ENCODE measurements around the gene NFIX.

The NFIX gene

DNA sequence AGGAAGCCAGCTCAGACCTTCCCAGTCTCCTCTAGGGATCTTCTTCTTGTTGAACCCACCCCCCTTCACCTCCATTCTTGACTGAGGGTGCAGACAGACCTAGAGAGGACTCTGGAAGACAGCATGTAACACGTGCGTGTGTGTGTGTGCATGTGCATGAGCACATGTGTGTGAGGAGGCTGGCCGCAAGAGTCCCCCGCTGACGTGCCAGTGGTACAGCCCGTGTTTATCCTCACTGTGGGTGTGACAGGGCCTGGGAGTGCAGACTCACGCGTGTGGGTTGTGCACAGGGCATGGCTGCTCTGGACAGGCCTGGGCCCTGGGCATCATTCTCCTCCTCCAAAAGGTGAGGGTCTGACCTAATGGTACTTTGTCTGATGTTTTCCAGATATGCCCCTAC lies 81.0 kb downstream of the NFIX start:
- TF ChIP-seq, protein P1, sequence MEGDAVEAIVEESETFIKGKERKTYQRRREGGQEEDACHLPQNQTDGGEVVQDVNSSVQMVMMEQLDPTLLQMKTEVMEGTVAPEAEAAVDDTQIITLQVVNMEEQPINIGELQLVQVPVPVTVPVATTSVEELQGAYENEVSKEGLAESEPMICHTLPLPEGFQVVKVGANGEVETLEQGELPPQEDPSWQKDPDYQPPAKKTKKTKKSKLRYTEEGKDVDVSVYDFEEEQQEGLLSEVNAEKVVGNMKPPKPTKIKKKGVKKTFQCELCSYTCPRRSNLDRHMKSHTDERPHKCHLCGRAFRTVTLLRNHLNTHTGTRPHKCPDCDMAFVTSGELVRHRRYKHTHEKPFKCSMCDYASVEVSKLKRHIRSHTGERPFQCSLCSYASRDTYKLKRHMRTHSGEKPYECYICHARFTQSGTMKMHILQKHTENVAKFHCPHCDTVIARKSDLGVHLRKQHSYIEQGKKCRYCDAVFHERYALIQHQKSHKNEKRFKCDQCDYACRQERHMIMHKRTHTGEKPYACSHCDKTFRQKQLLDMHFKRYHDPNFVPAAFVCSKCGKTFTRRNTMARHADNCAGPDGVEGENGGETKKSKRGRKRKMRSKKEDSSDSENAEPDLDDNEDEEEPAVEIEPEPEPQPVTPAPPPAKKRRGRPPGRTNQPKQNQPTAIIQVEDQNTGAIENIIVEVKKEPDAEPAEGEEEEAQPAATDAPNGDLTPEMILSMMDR (conservative IDR thresholded peaks at IDR 0.05; ENCODE audit: low read depth, low read length), result no peak
- Histone ChIP-seq H3K4me1 (ENCODE audit: low read depth, poor library complexity, severe bottlenecking) (peaks cover 13% of the 10 kb centered on the region), H3K27me3 (ENCODE audit: insufficient read depth, low read depth) (peaks cover 58% of the 10 kb centered on the region), H3K27ac (no peak overlapping the region), H3K79me2 (ENCODE audit: insufficient read depth, low read depth) (no peaks in the 10 kb centered on the region), H2AFZ (ENCODE audit: low read depth) (no peak overlapping the region), H3K36me3 (ENCODE audit: insufficient read depth) (no peaks in the 10 kb centered on the region), H3K4me2 (no peak overlapping the region), H3K9ac (no peak overlapping the region), H3K4me3 (IDR thresholded peaks at IDR 0.05; ENCODE audit: insufficient read depth, low read depth, low read length) (no peak overlapping the region), H4K20me1 (ENCODE audit: insufficient read depth) (no peaks in the 10 kb centered on the region)

DNA sequence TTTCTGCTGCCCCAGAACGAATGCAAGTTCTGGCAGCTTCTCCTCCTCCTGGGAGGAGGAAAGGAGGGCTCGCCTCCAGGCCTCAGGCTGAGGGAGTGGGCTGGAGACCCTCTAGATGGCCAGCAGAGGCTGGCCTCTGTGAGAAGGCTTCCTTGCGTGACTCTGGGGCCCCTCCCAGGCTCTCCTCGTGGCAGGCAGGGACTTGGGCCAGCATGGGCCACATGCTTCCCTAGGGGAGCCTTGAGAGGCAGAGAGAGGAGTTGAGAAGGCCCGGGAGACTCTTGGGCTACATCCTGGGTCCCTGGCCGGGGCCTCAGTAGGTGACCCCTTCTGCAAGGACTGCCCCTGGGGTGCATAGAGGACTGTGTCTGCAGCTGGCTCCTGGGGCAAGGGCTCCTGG lies 81.5 kb downstream of the NFIX start:
- Histone ChIP-seq H3K4me3 (IDR thresholded peaks at IDR 0.05; ENCODE audit: insufficient read depth, low read depth, low read length) (no peak overlapping the region), H4K20me1 (ENCODE audit: insufficient read depth) (no peaks in the 10 kb centered on the region), H3K4me1 (ENCODE audit: low read depth, poor library complexity, severe bottlenecking) (peaks cover 13% of the 10 kb centered on the region), H3K4me2 (no peak overlapping the region), H3K36me3 (ENCODE audit: insufficient read depth) (no peaks in the 10 kb centered on the region), H2AFZ (ENCODE audit: low read depth) (no peak overlapping the region), H3K79me2 (ENCODE audit: insufficient read depth, low read depth) (no peaks in the 10 kb centered on the region), H3K9ac (no peak overlapping the region), H3K27me3 (ENCODE audit: insufficient read depth, low read depth) (peaks cover 53% of the 10 kb centered on the region), H3K27ac (no peak overlapping the region)
- TF ChIP-seq, protein P1 (conservative IDR thresholded peaks at IDR 0.05; ENCODE audit: low read depth, low read length), result no peak

DNA sequence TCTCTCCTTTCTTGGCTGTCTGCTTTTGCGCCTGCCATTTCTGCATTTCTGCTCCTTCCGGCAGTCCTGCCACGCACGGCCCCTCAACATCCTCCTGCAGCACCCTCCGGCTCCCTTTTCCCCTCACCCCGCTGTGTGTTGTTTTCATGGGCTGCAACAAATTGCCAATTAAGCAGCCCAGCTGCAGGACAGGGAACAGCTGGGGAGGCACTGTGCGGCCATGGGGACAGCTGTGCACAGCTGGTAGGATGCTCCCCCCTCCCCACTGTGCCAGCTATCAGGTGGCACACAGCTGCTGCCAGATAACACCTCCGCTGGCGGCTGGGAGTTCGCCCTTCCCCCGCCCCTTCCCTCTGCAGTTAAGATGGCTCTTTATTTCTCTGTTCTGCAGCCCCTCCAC lies 82.0 kb downstream of the NFIX start:
- H3K4me1 ChIP-seq (ENCODE audit: low read depth, poor library complexity, severe bottlenecking), result peaks cover 16% of the 10 kb centered on the region
- TF ChIP-seq, protein P1 (conservative IDR thresholded peaks at IDR 0.05; ENCODE audit: low read depth, low read length), result no peak
- no peak overlapping the region for H3K4me3 ChIP-seq (IDR thresholded peaks at IDR 0.05; ENCODE audit: insufficient read depth, low read depth, low read length)
- H3K36me3 ChIP-seq (ENCODE audit: insufficient read depth), result no peaks in the 10 kb centered on the region
- H3K27ac ChIP-seq, result no peak overlapping the region
- H3K9ac ChIP-seq, result no peak overlapping the region
- H3K4me2 ChIP-seq, result no peak overlapping the region
- H4K20me1 ChIP-seq (ENCODE audit: insufficient read depth), result no peaks in the 10 kb centered on the region
- peaks cover 48% of the 10 kb centered on the region for H3K27me3 ChIP-seq (ENCODE audit: insufficient read depth, low read depth)
- no peaks in the 10 kb centered on the region for H3K79me2 ChIP-seq (ENCODE audit: insufficient read depth, low read depth)
- H2AFZ ChIP-seq (ENCODE audit: low read depth), result no peak overlapping the region

DNA sequence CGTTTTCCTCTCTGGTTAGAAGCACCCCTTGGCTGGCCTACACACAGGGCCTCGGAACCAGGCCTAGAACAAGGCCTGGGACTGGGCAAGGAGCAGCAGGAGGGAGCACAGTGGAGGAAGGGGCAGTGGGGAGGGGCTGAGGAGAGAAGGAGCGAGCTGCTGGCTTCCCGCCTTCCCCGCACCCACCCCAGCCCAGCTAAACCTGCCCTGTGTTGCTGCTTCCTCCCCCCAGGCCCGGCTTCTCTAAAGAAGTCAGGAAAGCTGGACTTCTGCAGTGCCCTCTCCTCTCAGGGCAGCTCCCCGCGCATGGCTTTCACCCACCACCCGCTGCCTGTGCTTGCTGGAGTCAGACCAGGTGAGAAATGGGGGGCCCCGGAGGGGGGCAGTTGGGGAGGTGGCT lies 83.1 kb downstream of the NFIX start:
- no peak overlapping the region for H3K27ac ChIP-seq

More for the DNA sequence above, 83.1 kb downstream of the NFIX start:
- TF ChIP-seq, protein P1 (conservative IDR thresholded peaks at IDR 0.05; ENCODE audit: low read depth, low read length), result no peak
- no peak overlapping the region for H2AFZ ChIP-seq (ENCODE audit: low read depth)
- H3K4me2 ChIP-seq, result no peak overlapping the region
- no peaks in the 10 kb centered on the region for H3K79me2 ChIP-seq (ENCODE audit: insufficient read depth, low read depth)
- no peak overlapping the region for H3K4me3 ChIP-seq (IDR thresholded peaks at IDR 0.05; ENCODE audit: insufficient read depth, low read depth, low read length)
- peaks cover 39% of the 10 kb centered on the region for H3K27me3 ChIP-seq (ENCODE audit: insufficient read depth, low read depth)
- no peak overlapping the region for H3K9ac ChIP-seq
- H3K4me1 ChIP-seq (ENCODE audit: low read depth, poor library complexity, severe bottlenecking), result peaks cover 25% of the 10 kb centered on the region
- no peaks in the 10 kb centered on the region for H4K20me1 ChIP-seq (ENCODE audit: insufficient read depth)
- no peaks in the 10 kb centered on the region for H3K36me3 ChIP-seq (ENCODE audit: insufficient read depth)
